ENCODE data around the gene RABIF. TPM values are rescaled to one million over a fixed set of nuclear protein-coding genes. Genes with fewer than 3 reads are reported as not detected.

Gene RABIF
- total and polyA plus RNA-seq, 10 of the 15 experiments (the other 5 are each of a cell fraction or from before 2014, with no cell fraction given), result 4.7 to 18.2 (median 8.8) TPM

DNA sequence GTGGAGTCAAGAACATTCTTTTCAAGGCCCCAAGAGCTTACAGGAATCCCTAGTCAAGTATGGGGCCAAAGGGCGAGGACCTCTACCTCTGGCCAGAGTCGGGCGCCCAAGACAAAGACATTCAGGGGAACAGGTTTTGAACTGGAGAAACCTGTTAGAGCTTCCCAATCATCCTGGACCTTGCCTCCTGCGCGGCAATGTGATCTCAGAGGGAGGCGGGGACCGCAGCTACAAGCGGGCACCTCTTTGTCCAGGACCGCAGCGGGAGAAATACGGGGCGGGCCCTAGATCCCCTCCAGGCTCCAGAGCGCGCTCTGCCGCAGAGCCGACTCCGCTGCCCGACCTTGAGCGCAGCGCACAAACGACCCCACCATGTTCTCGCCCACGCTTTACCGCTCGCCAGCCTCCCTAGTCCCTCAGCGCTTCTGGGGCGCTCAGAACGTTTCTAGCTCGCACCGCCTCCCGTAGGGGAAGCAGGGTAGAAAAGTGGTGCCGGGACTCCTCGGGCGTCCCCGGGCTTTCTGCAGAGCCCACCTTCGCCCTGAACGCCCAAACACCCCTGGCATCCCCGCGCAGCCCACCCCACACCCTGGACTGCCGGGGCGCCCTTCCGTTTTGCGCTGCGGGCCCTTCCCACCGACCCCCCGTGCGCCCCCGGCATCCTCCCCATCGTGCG, 28.1 kb downstream of the RABIF start:
- Histone ChIP-seq H4K20me1 (ENCODE audit: control insufficient read depth, insufficient read depth) (no peaks in the 10 kb centered on the region), H3K36me3 (ENCODE audit: control insufficient read depth in 2 of 2, insufficient read depth in 2 of 2, low read length in 1 of 2) (no peaks in the 10 kb centered on the region), H3K27ac (ENCODE audit: control insufficient read depth, insufficient read depth) (no peak overlapping the region), H3K4me1 (ENCODE audit: control insufficient read depth, insufficient read depth, low read length) (no peaks in the 10 kb centered on the region), H3K4me2 (ENCODE audit: control insufficient read depth, insufficient read depth) (peak overlapping the region; percentile 88), H3K4me3 (peak overlapping the region; percentile 77), H3K9me3 (replicated peaks; ENCODE audit: control insufficient read depth, insufficient read depth, low read length) (no peaks in the 10 kb centered on the region), H3K9ac (ENCODE audit: control insufficient read depth, insufficient read depth, low read length) (no peak overlapping the region), H3K79me2 (ENCODE audit: control insufficient read depth, insufficient read depth, low read length) (no peaks in the 10 kb centered on the region), H2AFZ (ENCODE audit: control insufficient read depth, low read depth, low read length) (no peak overlapping the region; the same call in 1 of the 2 replicates), H3K27me3 (replicated peaks in 1 of 2; ENCODE audit: control insufficient read depth in 2 of 2, insufficient read depth in 2 of 2, low read length in 1 of 2) (peaks cover 5 to 7% of the 10 kb centered on the region in 2 experiments; a peak in 3 of 4 replicates)
- RAD21 ChIA-PET (ENCODE audit: unreplicated experiment), result no interaction called here
- in situ Hi-C loops (cut with MboI) (no loop called here), intact Hi-C loops (cut with micrococcal nuclease; ENCODE audit: unreplicated experiment) (no loop called here)
- ATAC-seq (peak; percentile 48), FAIRE-seq (no peak), DNase-seq (ENCODE audit: low read depth, low spot score) (no peak)
- BruUV-seq (replicated peaks), result no TSS peak
- POLR2A ChIA-PET, result interaction anchor here (0.6 kb wide), 1 partner anchor 15 kb away, joined by 3 read pairs; no protein-coding TSS in a partner anchor
- CTCF ChIA-PET, result no interaction called here
- TF ChIP-seq TBL1XR1 (IDR thresholded peaks at IDR 0.05; ENCODE audit: low read depth, low read length), result no peak
- TF ChIP-seq, protein P1, sequence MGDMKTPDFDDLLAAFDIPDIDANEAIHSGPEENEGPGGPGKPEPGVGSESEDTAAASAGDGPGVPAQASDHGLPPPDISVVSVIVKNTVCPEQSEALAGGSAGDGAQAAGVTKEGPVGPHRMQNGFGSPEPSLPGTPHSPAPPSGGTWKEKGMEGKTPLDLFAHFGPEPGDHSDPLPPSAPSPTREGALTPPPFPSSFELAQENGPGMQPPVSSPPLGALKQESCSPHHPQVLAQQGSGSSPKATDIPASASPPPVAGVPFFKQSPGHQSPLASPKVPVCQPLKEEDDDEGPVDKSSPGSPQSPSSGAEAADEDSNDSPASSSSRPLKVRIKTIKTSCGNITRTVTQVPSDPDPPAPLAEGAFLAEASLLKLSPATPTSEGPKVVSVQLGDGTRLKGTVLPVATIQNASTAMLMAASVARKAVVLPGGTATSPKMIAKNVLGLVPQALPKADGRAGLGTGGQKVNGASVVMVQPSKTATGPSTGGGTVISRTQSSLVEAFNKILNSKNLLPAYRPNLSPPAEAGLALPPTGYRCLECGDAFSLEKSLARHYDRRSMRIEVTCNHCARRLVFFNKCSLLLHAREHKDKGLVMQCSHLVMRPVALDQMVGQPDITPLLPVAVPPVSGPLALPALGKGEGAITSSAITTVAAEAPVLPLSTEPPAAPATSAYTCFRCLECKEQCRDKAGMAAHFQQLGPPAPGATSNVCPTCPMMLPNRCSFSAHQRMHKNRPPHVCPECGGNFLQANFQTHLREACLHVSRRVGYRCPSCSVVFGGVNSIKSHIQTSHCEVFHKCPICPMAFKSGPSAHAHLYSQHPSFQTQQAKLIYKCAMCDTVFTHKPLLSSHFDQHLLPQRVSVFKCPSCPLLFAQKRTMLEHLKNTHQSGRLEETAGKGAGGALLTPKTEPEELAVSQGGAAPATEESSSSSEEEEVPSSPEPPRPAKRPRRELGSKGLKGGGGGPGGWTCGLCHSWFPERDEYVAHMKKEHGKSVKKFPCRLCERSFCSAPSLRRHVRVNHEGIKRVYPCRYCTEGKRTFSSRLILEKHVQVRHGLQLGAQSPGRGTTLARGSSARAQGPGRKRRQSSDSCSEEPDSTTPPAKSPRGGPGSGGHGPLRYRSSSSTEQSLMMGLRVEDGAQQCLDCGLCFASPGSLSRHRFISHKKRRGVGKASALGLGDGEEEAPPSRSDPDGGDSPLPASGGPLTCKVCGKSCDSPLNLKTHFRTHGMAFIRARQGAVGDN (IDR thresholded peaks at IDR 0.05), result no peak
- no peak for TF ChIP-seq KDM1A (IDR thresholded peaks at IDR 0.05; ENCODE audit: borderline replicate concordance)
- TF ChIP-seq EGR1 (IDR thresholded peaks at IDR 0.05; ENCODE audit: borderline replicate concordance in 1 of 2, low read depth in 2 of 2, low read length in 2 of 2), result peak in 1 of 2 experiments; percentile 70; a peak in 1 of 3 replicates
- SMC1A ChIA-PET (ENCODE audit: uncharacterized antibody, unreplicated experiment), result interaction anchor here (0.7 to 2.4 kb wide), 2 partner anchors 8 to 18 kb away, joined by 3 to 8 read pairs; no protein-coding TSS in a partner anchor
- 12% methylated on average over 40 of the region's 50 CpGs for WGBS (ENCODE audit: insufficient coverage, insufficient replicate concordance, low lambda C conversion rate, missing lambda C conversion rate)

Measured in GM12878 (cell line).